WTC11 (cell line): Measurements from ENCODE around the gene NAXE. TPM values are rescaled to one million over a fixed set of nuclear protein-coding genes. Genes with fewer than 3 reads are reported as not detected.

Experiments used
- CDX4 ChIP-seq: fragments of 250-450 bp; sonication (Bioruptor Pico); IDR thresholded peaks from 2 replicates; pipeline ENCODE4 v1.9.0; 2021; ENCODE audit warnings: moderate library complexity, mild to moderate bottlenecking, inconsistent platforms, borderline replicate concordance
- GABPB1 ChIP-seq: sonication (generic); formaldehyde crosslinking; IDR thresholded peaks from 2 replicates; pipeline ENCODE4 v1.8.1; 2023; ENCODE audit warnings: mild to moderate bottlenecking, missing genetic modification reagents
- NFATC4 ChIP-seq: fragments of 250-450 bp; sonication (Bioruptor Pico); IDR thresholded peaks from 2 replicates; pipeline ENCODE4 v1.9.0; 2021; ENCODE audit warnings: mild to moderate bottlenecking
- USF1 ChIP-seq: sonication (generic); formaldehyde crosslinking; IDR thresholded peaks from 2 replicates; pipeline ENCODE4 v1.8.0; 2022; ENCODE audit warnings: mild to moderate bottlenecking, missing genetic modification reagents
- ZNF263 ChIP-seq: sonication (generic); formaldehyde crosslinking; IDR thresholded peaks from 2 replicates; pipeline ENCODE4 v1.8.1; 2022; ENCODE audit warnings: low read depth, mild to moderate bottlenecking, moderate library complexity, missing genetic modification reagents
- ZNF396 ChIP-seq: fragments of 250-450 bp; sonication (Bioruptor Pico); IDR thresholded peaks from 2 replicates; pipeline ENCODE4 v1.8.0; 2021; ENCODE audit warnings: mild to moderate bottlenecking, moderate library complexity, borderline replicate concordance
- ZNF532 ChIP-seq: fragments of 250-450 bp; sonication (Bioruptor Pico); IDR thresholded peaks from 2 replicates; pipeline ENCODE4 v1.9.0; 2021; ENCODE audit warnings: mild to moderate bottlenecking, borderline replicate concordance
- total RNA-seq: library from RNA; stranded (reverse); gene quantifications from 3 replicates; pipeline ENCODE4 v1.2.3, GENCODE V29; 2021

NAXE gene
- total RNA-seq, 1 experiment from 2014 or later: 81.6 TPM

- TF ChIP-seq ZNF532: no peak
- no peak for TF ChIP-seq ZNF396 (CRISPR knock-in tag)
- TF ChIP-seq GABPB1 (CRISPR knock-in tag): no peak
- TF ChIP-seq ZNF263: no peak
- no peak for TF ChIP-seq NFATC4 (CRISPR knock-in tag)
- TF ChIP-seq USF1 (CRISPR knock-in tag): no peak
- TF ChIP-seq CDX4 (CRISPR knock-in tag): no peak
These were observed 52.2 kb downstream of the NAXE start (continued) for GRCh38 chr1:156643778-156644092.

Other genes with a start within 250 kb of the NAXE start
- 1.7 to 2.3 TPM (median 1.9 TPM) in 3 replicates for gene RHBG, start 222.6 kb upstream of the NAXE start, total RNA-seq
- gene MEF2D, start 91.0 kb upstream of the NAXE start, total RNA-seq: 20.6 to 24.1 TPM (median 24.0 TPM) in 3 replicates
- 30.8 to 33.3 TPM (median 33.3 TPM) in 3 replicates for gene IQGAP3, start 19.2 kb upstream of the NAXE start, total RNA-seq
- gene TTC24, start 12.1 kb upstream of the NAXE start, total RNA-seq: 0.09 to 0.20 TPM (median 0.11 TPM) in 3 replicates
- 37.1 to 50.1 TPM (median 38.2 TPM) in 3 replicates for gene GPATCH4, start 9.7 kb downstream of the NAXE start, total RNA-seq
- gene HAPLN2, start 27.6 kb downstream of the NAXE start, total RNA-seq: 1.1 to 1.3 TPM (median 1.2 TPM) in 3 replicates
- 2.5 to 3.7 TPM (median 3.6 TPM) in 3 replicates for gene BCAN, start 50.3 kb downstream of the NAXE start, total RNA-seq
- 103 to 127 TPM (median 104 TPM) in 3 replicates for gene NES, start 85.6 kb downstream of the NAXE start, total RNA-seq
- 135 to 195 TPM (median 186 TPM) in 3 replicates for gene CRABP2, start 113.8 kb downstream of the NAXE start, total RNA-seq
- gene METTL25B, start 136.7 kb downstream of the NAXE start, total RNA-seq: 32.0 to 41.0 TPM (median 37.9 TPM) in 3 replicates
- 37.2 to 43.8 TPM (median 42.2 TPM) in 3 replicates for gene ISG20L2, start 137.0 kb downstream of the NAXE start, total RNA-seq
- gene MRPL24, start 149.3 kb downstream of the NAXE start, total RNA-seq: 35.1 to 37.4 TPM (median 35.2 TPM) in 3 replicates
- 301 to 339 TPM (median 318 TPM) in 3 replicates for gene HDGF, start 159.9 kb downstream of the NAXE start, total RNA-seq
- 97.4 to 98.5 TPM (median 98.0 TPM) in 3 replicates for gene PRCC, start 175.8 kb downstream of the NAXE start, total RNA-seq
- gene SH2D2A, start 225.1 kb downstream of the NAXE start, total RNA-seq: 4.9 to 6.9 TPM (median 6.6 TPM) in 3 replicates